Prostate gland (tissue), 2 donors: ENCODE results near the gene KCNJ13.

Source experiments
- CTCF ChIP-seq, 4 experiments: fragments of 200-600 bp in 2 of 4; fragments of 450-650 bp in 2 of 4; sonication (generic) in 2 of 4; IDR thresholded peaks; 1 replicate in 3 of 4; 2 replicates in 1 of 4; pipeline ENCODE4 v1.5.1; 2016 to 2019; ENCODE audit warnings: antibody characterized with exemption in 4 of 4, mild to moderate bottlenecking in 2 of 4, moderate library complexity in 2 of 4
- POLR2A ChIP-seq: fragments of 450-650 bp; IDR thresholded peaks from one replicate; pipeline ENCODE4 v1.6.1; 2016; ENCODE audit warnings: antibody characterized with exemption, mild to moderate bottlenecking
- POLR2AphosphoS5 ChIP-seq: sonication (generic); formaldehyde crosslinking; IDR thresholded peaks from one replicate; pipeline ENCODE4 v1.6.1; 2017; ENCODE audit warnings: antibody characterized with exemption

DNA sequence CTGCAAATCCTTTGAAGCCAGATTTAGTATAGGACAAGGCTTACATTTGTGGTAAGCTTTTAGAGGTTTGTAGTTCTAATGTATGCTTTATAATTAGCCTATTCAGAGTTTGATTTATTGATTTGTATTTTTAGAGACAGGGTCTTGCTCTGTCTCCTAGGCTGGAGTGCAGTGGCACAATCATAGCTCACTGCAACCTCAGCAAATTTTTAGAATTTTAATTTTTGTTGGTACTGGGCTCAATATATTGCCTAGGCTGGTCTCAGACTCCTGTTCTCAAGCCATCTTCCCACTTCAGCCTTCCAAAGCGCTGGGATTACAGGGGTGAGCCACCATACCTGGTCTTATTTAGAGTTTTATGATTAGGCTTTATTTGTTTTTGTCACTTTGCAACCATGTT lies 4.5 kb downstream of the KCNJ13 start:
- TF ChIP-seq CTCF (IDR thresholded peaks at IDR 0.05), result no peak
- no peak for TF ChIP-seq POLR2AphosphoS5
- no peak for TF ChIP-seq POLR2A
